SJCRH30 (cell line): ENCODE results near the gene IL12B. TPM values are rescaled to one million over a fixed set of nuclear protein-coding genes. Genes with fewer than 3 reads are reported as not detected.
"Not testable (repeated sequence)": the region's sequence is repeated elsewhere in the genome, so short reads cannot be mapped to it uniquely, and the experiment has no call there.

Experiments
- DNase-seq, 2 experiments: peaks; one replicate each; pipeline ENCODE4 v3.0.0-alpha.2; 2015 to 2020
- H3K27ac ChIP-seq: fragments of 250-450 bp; sonication (Bioruptor Pico); 2 replicates; pipeline ENCODE4 v1.5.1; 2020; ENCODE audit warnings: mild to moderate bottlenecking, moderate library complexity
- H3K27me3 ChIP-seq: fragments of 250-450 bp; sonication (Bioruptor Pico); 2 replicates; pipeline ENCODE4 v1.5.1; 2020; ENCODE audit warnings: mild to moderate bottlenecking, moderate library complexity
- H3K36me3 ChIP-seq: fragments of 250-450 bp; sonication (Bioruptor Pico); 2 replicates; pipeline ENCODE4 v1.5.1; 2020; ENCODE audit warnings: mild to moderate bottlenecking, moderate library complexity
- H3K4me1 ChIP-seq: fragments of 250-450 bp; sonication (Bioruptor Pico); 2 replicates; pipeline ENCODE4 v1.5.1; 2020; ENCODE audit warnings: mild to moderate bottlenecking, moderate library complexity
- H3K4me3 ChIP-seq: fragments of 250-450 bp; sonication (Bioruptor Pico); 2 replicates; pipeline ENCODE4 v1.5.1; 2020; ENCODE audit warnings: mild to moderate bottlenecking, moderate library complexity
- H3K9me3 ChIP-seq: fragments of 250-450 bp; sonication (Bioruptor Pico); replicated peaks from 2 replicates; pipeline ENCODE4 v1.5.1; 2020; ENCODE audit warnings: mild to moderate bottlenecking, moderate library complexity
- total RNA-seq: library from RNA; depleted of rRNA; stranded (reverse); fragments of >200 nt; shearing (Covaris generic); gene quantifications from 2 replicates; pipeline ENCODE4 v1.2.3, GENCODE V29; 2014; rRNA removed

IL12B gene
- total RNA-seq = not detected in 2 replicates

DNA sequence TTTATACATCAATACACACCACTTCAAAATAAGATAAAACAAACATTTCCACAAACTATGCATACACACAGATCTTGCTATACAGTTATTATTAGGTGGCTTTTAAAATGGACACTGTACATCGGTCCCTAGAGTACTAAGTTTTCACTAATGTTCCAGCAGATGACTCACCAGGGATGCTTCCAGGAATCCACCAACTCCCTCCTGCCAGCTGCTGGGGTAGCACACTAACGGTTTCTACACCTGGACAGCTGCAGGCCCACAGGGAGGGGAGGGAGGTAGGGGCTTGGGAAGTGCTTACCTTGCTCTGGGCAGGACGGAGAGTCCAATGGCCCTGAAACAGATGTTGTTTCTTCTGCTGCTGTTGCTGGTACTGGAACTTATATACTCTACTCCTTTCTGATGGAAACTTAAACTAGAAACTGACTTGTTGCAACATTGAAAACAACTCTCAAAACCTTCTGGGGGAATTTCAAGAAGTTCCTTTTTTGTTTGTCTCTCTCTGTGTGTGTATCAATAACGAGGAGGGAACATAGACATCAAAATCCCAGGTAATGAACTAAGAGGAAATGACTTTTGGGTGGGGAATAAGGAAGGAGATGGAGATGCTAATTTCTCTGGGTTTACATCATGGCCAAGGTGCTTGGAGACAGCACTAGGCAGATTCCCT, at the start of gene IL12B:
Gene IL12B, minus strand, starts transcription at position 357 of the 670 bp plus-strand sequence. CDS start 3,705 bp downstream, outside the sequence.
- H3K9me3 ChIP-seq = no peaks in the 10 kb centered on the region
- peak; percentile 13 to 29 for DNase-seq
- H3K36me3 ChIP-seq = no peaks in the 10 kb centered on the region
- peaks cover 11% of the 10 kb centered on the region; the same call in 1 of the 2 replicates for H3K4me1 ChIP-seq
- H3K27me3 ChIP-seq = no peaks in the 10 kb centered on the region
- peak within 1 kb of the TSS; percentile 39; the same call in 1 of the 2 replicates for H3K27ac ChIP-seq
- peak within 1 kb of the TSS; percentile 63 for H3K4me3 ChIP-seq

- Histone ChIP-seq H3K27ac (no peak overlapping the region), H3K27me3 (no peaks in the 10 kb centered on the region), H3K4me1 (no peaks in the 10 kb centered on the region), H3K9me3 (no peaks in the 10 kb centered on the region), H3K4me3 (no peak overlapping the region), H3K36me3 (no peaks in the 10 kb centered on the region)
- no peak for DNase-seq
Measured at GRCh38 chr5:159377653-159378052, 47.4 kb upstream of the IL12B start.

GRCh38 chr5:159367866-159368265, 37.6 kb upstream of the IL12B start:
- H3K27ac ChIP-seq, H3K4me1 ChIP-seq, H3K27me3 ChIP-seq, H3K36me3 ChIP-seq, DNase-seq, H3K9me3 ChIP-seq, H3K4me3 ChIP-seq: not testable (repeated sequence)

DNA sequence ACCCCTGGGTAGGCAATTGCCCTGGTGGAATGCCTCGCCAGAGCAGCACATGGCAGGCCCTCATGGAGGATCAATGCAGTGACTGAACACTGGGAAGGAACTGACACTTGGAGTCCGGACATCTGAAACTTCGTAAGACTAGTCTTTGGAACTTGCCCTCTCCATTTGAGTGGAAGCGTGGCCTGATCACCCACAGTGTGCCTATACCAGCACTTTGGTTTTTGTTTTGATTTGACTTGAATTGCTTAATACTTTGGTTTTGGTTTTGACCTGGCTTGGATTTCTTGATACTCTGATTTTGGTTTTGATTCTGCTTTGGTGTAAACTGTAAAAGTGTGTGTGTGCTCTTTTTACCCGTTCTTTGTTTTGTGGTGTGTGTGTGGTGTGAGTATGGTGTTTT, 36.5 kb upstream of the IL12B start:
- not testable (repeated sequence) for H3K9me3 ChIP-seq, H3K27ac ChIP-seq, H3K4me3 ChIP-seq, H3K27me3 ChIP-seq, H3K4me1 ChIP-seq, H3K36me3 ChIP-seq, DNase-seq

- H3K4me1 ChIP-seq = no peaks in the 10 kb centered on the region
- no peaks in the 10 kb centered on the region for H3K9me3 ChIP-seq
- H3K36me3 ChIP-seq = no peaks in the 10 kb centered on the region
- H3K4me3 ChIP-seq = no peak overlapping the region
- DNase-seq = no peak
- H3K27ac ChIP-seq = no peak overlapping the region
- no peaks in the 10 kb centered on the region for H3K27me3 ChIP-seq
Measured at GRCh38 chr5:159362220-159362619, 31.9 kb upstream of the IL12B start.

- H3K27ac ChIP-seq = not testable (repeated sequence)
Measured at GRCh38 chr5:159359871-159360270, 29.6 kb upstream of the IL12B start.

DNA sequence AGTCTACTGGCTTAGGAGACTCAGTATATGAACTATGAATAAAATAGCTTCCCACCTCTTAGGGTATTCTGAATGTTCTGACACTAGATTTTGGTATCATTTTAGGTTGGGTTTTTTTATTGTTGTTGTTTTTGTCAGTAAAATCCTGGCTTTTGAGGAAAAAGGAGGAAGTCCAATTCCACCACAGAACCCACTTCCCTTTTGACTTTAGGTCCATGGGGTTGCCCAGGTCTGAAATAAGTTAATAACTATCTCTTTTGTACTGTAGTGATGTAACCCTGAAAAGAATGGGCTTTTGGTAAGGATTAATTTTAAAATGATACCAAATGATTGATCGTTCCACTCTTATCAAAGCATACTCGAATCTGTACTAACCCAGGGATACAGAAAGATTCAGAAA, 29.1 kb upstream of the IL12B start:
- no peaks in the 10 kb centered on the region for H3K36me3 ChIP-seq
- no peaks in the 10 kb centered on the region for H3K27me3 ChIP-seq
- no peaks in the 10 kb centered on the region for H3K9me3 ChIP-seq
- H3K4me1 ChIP-seq = no peaks in the 10 kb centered on the region
- DNase-seq = no peak
- H3K4me3 ChIP-seq = no peak overlapping the region
- no peak overlapping the region for H3K27ac ChIP-seq

More at GRCh38 chr5:159359871-159360270, 29.6 kb upstream of the IL12B start:
- H3K4me1 ChIP-seq, H3K9me3 ChIP-seq, H3K36me3 ChIP-seq, H3K27me3 ChIP-seq, DNase-seq, H3K4me3 ChIP-seq: not testable (repeated sequence)

GRCh38 chr5:159353661-159354252, 23.5 kb upstream of the IL12B start:
- no peak for DNase-seq
- Histone ChIP-seq H3K27me3 (no peaks in the 10 kb centered on the region), H3K36me3 (no peaks in the 10 kb centered on the region), H3K9me3 (0 out of 2 replicates have a peak, but pooled peaks cover 4% of the 10 kb centered on the region), H3K4me1 (no peaks in the 10 kb centered on the region), H3K4me3 (no peak overlapping the region), H3K27ac (no peak overlapping the region)

DNA sequence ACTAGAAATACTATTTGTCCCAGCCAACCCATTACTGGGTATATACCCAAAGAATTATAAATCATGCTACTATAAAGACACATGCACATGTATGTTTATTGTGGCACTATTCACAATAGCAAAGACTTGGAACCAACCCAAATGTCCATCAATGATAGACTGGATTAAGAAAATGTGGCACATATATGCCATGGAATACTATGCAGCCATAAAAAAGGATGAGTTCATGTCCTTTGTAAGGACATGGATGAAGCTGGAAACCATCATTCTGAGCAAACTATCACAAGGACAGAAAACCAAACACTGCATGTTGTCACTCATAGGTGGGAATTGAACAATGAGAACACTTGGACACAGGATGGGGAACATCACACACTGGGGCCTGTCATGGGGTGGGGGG, 20.4 kb upstream of the IL12B start:
- H3K27me3 ChIP-seq, H3K36me3 ChIP-seq, DNase-seq, H3K9me3 ChIP-seq, H3K4me1 ChIP-seq, H3K4me3 ChIP-seq, H3K27ac ChIP-seq: not testable (repeated sequence)

- H3K9me3 ChIP-seq, H3K4me1 ChIP-seq, H3K36me3 ChIP-seq, H3K27me3 ChIP-seq, H3K4me3 ChIP-seq, H3K27ac ChIP-seq: not testable (repeated sequence)
- DNase-seq = peak in 1 of 2 experiments; percentile 21
Measured at GRCh38 chr5:159350216-159350615, 19.9 kb upstream of the IL12B start.

GRCh38 chr5:159345861-159346260, 15.6 kb upstream of the IL12B start:
- DNase-seq = no peak
- Histone ChIP-seq H3K4me1 (peaks cover 4% of the 10 kb centered on the region; the same call in 1 of the 2 replicates), H3K4me3 (no peak overlapping the region)

GRCh38 chr5:159345336-159345735, 15.0 kb upstream of the IL12B start:
- Histone ChIP-seq H3K4me1 (peaks cover 4% of the 10 kb centered on the region; the same call in 1 of the 2 replicates), H3K4me3 (no peak overlapping the region), H3K9me3 (0 out of 2 replicates have a peak, but pooled peaks cover 4% of the 10 kb centered on the region), H3K27ac (no peak overlapping the region), H3K36me3 (no peaks in the 10 kb centered on the region), H3K27me3 (no peaks in the 10 kb centered on the region)
- no peak for DNase-seq

More at GRCh38 chr5:159345861-159346260, 15.6 kb upstream of the IL12B start:
- no peaks in the 10 kb centered on the region for H3K36me3 ChIP-seq
- H3K27ac ChIP-seq = no peak overlapping the region
- H3K9me3 ChIP-seq = 0 out of 2 replicates have a peak, but pooled peaks cover 4% of the 10 kb centered on the region
- no peaks in the 10 kb centered on the region for H3K27me3 ChIP-seq

GRCh38 chr5:159343295-159344094, 13.2 kb upstream of the IL12B start:
- Histone ChIP-seq H3K36me3 (no peaks in the 10 kb centered on the region), H3K27ac (no peak overlapping the region), H3K4me1 (peaks cover 4% of the 10 kb centered on the region; the same call in 1 of the 2 replicates), H3K27me3 (no peaks in the 10 kb centered on the region), H3K9me3 (no peaks in the 10 kb centered on the region), H3K4me3 (no peak overlapping the region)
- DNase-seq = no peak

DNA sequence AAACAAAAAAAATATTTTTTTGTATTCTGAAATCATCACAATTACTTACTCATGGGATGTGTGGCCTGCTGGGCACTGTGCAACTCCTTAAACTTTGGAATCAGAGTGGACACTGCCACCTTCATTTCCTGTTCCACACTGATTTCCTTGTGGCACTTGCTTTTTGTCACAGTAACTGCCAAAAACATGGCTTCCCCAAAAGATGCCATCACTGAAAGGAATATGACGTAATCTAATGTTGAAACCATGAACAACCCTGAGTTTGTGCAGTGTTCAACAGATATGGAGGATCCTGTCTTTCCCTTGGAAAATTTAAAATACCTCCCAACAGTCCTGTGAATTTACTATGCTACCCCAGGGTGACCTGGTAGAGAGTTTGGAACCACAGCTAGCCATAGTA, 12.6 kb upstream of the IL12B start:
- Histone ChIP-seq H3K36me3 (no peaks in the 10 kb centered on the region), H3K27me3 (no peaks in the 10 kb centered on the region), H3K4me3 (no peak overlapping the region), H3K4me1 (peaks cover 4% of the 10 kb centered on the region; the same call in 1 of the 2 replicates), H3K27ac (no peak overlapping the region), H3K9me3 (no peaks in the 10 kb centered on the region)
- DNase-seq = no peak

GRCh38 chr5:159341906-159342310, 11.6 kb upstream of the IL12B start:
- no peaks in the 10 kb centered on the region for H3K36me3 ChIP-seq
- H3K4me3 ChIP-seq = no peak overlapping the region
- H3K27ac ChIP-seq = no peak overlapping the region
- peak; percentile 45 to 74 for DNase-seq
- peaks cover 4% of the 10 kb centered on the region; the same call in 1 of the 2 replicates for H3K4me1 ChIP-seq
- no peaks in the 10 kb centered on the region for H3K27me3 ChIP-seq
- no peaks in the 10 kb centered on the region for H3K9me3 ChIP-seq
